Nephron (organoid): Measurements from ENCODE around the gene NTRK3.
A peak's percentile ranks its signal among the peaks of the same experiment; 100 is the strongest.

Source experiments
- H3K27ac Mint-ChIP-seq, 3 experiments: 2 replicates each; pipeline ENCODE4 v1.8.0; 2020; ENCODE audit warnings: mixed read lengths in 3 of 3, mild to moderate bottlenecking in 2 of 3, moderate library complexity in 1 of 3
- H3K27me3 Mint-ChIP-seq: 2 replicates; pipeline ENCODE4 v1.8.0; 2021; ENCODE audit warnings: low read depth, mild to moderate bottlenecking, moderate library complexity, mixed read lengths
- H3K36me3 Mint-ChIP-seq: 2 replicates; pipeline ENCODE4 v1.8.0; 2020; ENCODE audit warnings: low read depth, mixed read lengths
- H3K4me1 Mint-ChIP-seq: 2 replicates; pipeline ENCODE4 v1.8.0; 2020; ENCODE audit warnings: mixed read lengths
- H3K4me3 Mint-ChIP-seq, 3 experiments: 2 replicates each; pipeline ENCODE4 v1.8.0; 2020; ENCODE audit warnings: mild to moderate bottlenecking in 3 of 3, mixed read lengths in 3 of 3, moderate library complexity in 2 of 3
- H3K9me3 Mint-ChIP-seq: 2 replicates; pipeline ENCODE4 v1.8.0; 2020; ENCODE audit warnings: mixed read lengths
- CTCF ChIP-seq, 3 experiments: fragments of 200-600 bp; sonication (generic); IDR thresholded peaks; one replicate each; pipeline ENCODE4 v1.5.0; 2021; ENCODE audit warnings: antibody characterized with exemption in 3 of 3; ENCODE audit not compliant: unreplicated experiment in 3 of 3

NTRK3 gene

GRCh38 chr15:88029696-88030095 lies 226.8 kb downstream of the NTRK3 start:
- no peaks in the 10 kb centered on the region for H3K4me1 Mint-ChIP-seq
- H3K9me3 Mint-ChIP-seq = peaks cover 5% of the 10 kb centered on the region
- H3K36me3 Mint-ChIP-seq = no peaks in the 10 kb centered on the region
- H3K4me3 Mint-ChIP-seq = no peak overlapping the region
- no peak overlapping the region for H3K27ac Mint-ChIP-seq
- no peak for TF ChIP-seq CTCF (IDR thresholded peaks at IDR 0.05; ENCODE audit: unreplicated experiment in 3 of 3)
- peaks cover 15% of the 10 kb centered on the region for H3K27me3 Mint-ChIP-seq

GRCh38 chr15:88028024-88028423 lies 228.5 kb downstream of the NTRK3 start:
- Mint-ChIP-seq H3K4me3 (no peak overlapping the region), H3K9me3 (peaks cover 9% of the 10 kb centered on the region), H3K27ac (no peak overlapping the region), H3K4me1 (no peaks in the 10 kb centered on the region), H3K27me3 (peaks cover 10% of the 10 kb centered on the region), H3K36me3 (no peaks in the 10 kb centered on the region)
- no peak for TF ChIP-seq CTCF (IDR thresholded peaks at IDR 0.05; ENCODE audit: unreplicated experiment in 3 of 3)

- no peak for TF ChIP-seq CTCF (IDR thresholded peaks at IDR 0.05; ENCODE audit: unreplicated experiment in 3 of 3)
- H3K9me3 Mint-ChIP-seq = peaks cover 11% of the 10 kb centered on the region
- no peak overlapping the region for H3K4me3 Mint-ChIP-seq
- no peaks in the 10 kb centered on the region for H3K36me3 Mint-ChIP-seq
- H3K27me3 Mint-ChIP-seq = peaks cover 21% of the 10 kb centered on the region
- peaks cover 5% of the 10 kb centered on the region for H3K4me1 Mint-ChIP-seq
- H3K27ac Mint-ChIP-seq = no peak overlapping the region
These were observed 232.6 kb downstream of the NTRK3 start for GRCh38 chr15:88023914-88024313.

- Mint-ChIP-seq H3K27ac (no peak overlapping the region), H3K4me3 (no peak overlapping the region), H3K4me1 (peaks cover 5% of the 10 kb centered on the region), H3K36me3 (no peaks in the 10 kb centered on the region), H3K27me3 (peaks cover 23% of the 10 kb centered on the region), H3K9me3 (peaks cover 10% of the 10 kb centered on the region)
- TF ChIP-seq CTCF (IDR thresholded peaks at IDR 0.05; ENCODE audit: unreplicated experiment in 3 of 3) = no peak
These were observed 233.8 kb downstream of the NTRK3 start for GRCh38 chr15:88022716-88023115.

GRCh38 chr15:88021601-88022000 lies 234.9 kb downstream of the NTRK3 start:
- Mint-ChIP-seq H3K36me3 (no peaks in the 10 kb centered on the region), H3K4me1 (peaks cover 6% of the 10 kb centered on the region), H3K9me3 (peaks cover 9% of the 10 kb centered on the region), H3K27ac (no peak overlapping the region), H3K27me3 (peaks cover 23% of the 10 kb centered on the region), H3K4me3 (no peak overlapping the region)
- no peak for TF ChIP-seq CTCF (IDR thresholded peaks at IDR 0.05; ENCODE audit: unreplicated experiment in 3 of 3)

- no peak for TF ChIP-seq CTCF (IDR thresholded peaks at IDR 0.05; ENCODE audit: unreplicated experiment in 3 of 3)
- peaks cover 14% of the 10 kb centered on the region for H3K4me1 Mint-ChIP-seq
- no peak overlapping the region for H3K4me3 Mint-ChIP-seq
- H3K27me3 Mint-ChIP-seq = peaks cover 23% of the 10 kb centered on the region
- no peaks in the 10 kb centered on the region for H3K36me3 Mint-ChIP-seq
- H3K9me3 Mint-ChIP-seq = peaks cover 9% of the 10 kb centered on the region
- H3K27ac Mint-ChIP-seq = peak overlapping the region in 1 of 3 experiments; percentile 29
These were observed 235.7 kb downstream of the NTRK3 start for GRCh38 chr15:88020806-88021205.
